ENCODE measurements around the gene ZNF638.
"Not testable (repeated sequence)": the region's sequence is repeated elsewhere in the genome, so short reads cannot be mapped to it uniquely, and the experiment has no call there.

Gene ZNF638

DNA sequence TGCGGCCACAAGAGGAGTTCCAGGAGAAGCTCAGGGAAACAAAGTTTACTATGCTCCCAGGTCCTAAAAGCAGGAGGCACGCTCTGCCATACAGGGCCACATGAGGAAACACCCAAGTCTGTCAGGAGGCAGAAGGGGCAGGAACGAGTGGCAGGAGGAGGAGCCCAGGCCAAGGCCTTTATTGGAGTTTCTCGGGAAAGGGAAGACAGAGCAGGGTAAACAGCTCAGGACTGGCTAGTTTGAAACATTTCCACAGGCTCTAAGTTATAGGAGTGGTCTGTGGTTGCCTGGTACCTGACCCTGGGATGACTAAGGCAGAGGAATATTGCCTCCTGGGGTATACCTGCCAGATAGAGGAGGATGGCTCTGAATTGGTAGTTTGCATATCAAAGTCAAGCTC is 3.7 kb upstream of the ZNF638 start:
- H3K4me3 Mint-ChIP-seq: no peak overlapping the region
- peaks cover 0 to 3% of the 10 kb centered on the region in 2 donors for H3K9me3 Mint-ChIP-seq
- no peak for ATAC-seq
- H3K27ac Mint-ChIP-seq: no peak overlapping the region
- H3K27me3 Mint-ChIP-seq: no peaks in the 10 kb centered on the region
- DNase-seq: no peak
- H3K4me1 Mint-ChIP-seq: no peaks in the 10 kb centered on the region

DNA sequence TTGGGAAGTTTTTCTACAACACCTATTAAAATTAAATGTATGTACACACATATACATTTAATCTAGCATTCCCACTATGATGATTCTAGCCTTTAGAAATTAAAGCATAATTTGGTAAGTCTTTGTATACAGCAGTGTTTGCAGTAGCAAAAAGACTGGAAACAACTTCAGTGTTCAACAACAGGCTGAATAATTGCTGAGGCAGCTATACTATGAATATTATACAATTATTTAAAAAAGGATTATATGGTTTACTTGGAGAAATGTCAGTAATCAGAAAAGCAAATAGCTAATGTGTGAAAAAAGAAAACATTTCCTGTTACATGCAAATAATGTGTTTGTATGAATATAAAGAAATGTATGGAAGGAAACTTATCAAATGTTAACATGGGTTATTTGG is 1.4 kb upstream of the ZNF638 start:
- DNase-seq (no peak), ATAC-seq (no peak)
- H3K9me3 Mint-ChIP-seq: no peaks in the 10 kb centered on the region
- peaks cover 20% of the 10 kb centered on the region for H3K4me1 Mint-ChIP-seq
- peak overlapping the region in 1 of 2 donors; percentile 61 for H3K27ac Mint-ChIP-seq
- H3K4me3 Mint-ChIP-seq: peak overlapping the region in 1 of 2 donors; percentile 45
- H3K27me3 Mint-ChIP-seq: no peaks in the 10 kb centered on the region

DNA sequence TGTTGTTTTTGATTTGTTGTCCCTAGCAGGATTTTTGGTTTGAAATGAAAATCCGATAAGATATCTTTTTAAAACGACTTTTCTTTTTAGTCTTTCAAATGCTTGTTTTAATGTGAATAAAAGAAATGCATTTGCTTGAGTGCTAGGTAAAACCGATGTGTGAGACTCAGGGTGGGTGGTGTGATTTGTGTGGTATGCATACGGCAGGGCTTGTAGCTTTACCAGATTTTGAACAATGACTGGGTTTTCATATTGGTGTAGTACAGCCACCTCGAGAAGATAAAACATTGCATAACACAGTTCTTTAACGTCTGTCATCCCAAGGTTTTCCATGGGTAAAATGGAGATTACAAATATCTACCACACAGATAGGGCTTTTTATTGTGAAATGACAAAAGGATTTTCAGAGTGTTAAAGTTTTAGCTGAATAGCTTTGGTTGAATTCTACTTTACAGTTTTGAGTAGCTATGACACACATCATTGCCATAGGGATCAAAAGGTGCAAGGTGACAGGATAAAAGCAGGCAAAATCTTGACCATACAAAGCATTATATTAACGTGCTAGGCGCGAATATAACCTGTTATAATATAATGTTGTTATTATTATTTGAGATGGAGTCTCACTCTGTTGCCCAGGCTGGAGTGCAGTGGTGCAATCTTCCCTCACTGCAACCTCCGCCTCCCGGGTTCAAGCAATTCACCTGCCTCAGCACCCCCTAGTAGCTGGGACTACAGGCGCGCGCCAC is 824 bp upstream of the ZNF638 start:
- H3K27ac Mint-ChIP-seq: peak overlapping the region; percentile 61 to 97

DNA sequence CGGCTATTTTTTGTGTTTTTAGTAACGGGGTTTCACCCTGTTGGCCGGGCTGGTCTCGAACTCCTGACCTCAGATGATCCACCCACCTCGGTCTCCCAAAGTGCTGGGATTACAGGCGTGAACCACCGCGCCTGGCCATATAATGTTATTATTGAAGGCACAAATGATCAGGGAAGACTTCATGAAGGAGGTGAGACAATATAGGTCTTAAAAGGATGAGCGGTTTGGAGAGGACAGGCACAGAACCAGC is 326 bp upstream of the ZNF638 start:
- peaks cover 20% of the 10 kb centered on the region for H3K4me1 Mint-ChIP-seq
- not testable (repeated sequence) for H3K9me3 Mint-ChIP-seq, DNase-seq, H3K27me3 Mint-ChIP-seq, ATAC-seq
- peak overlapping the region; percentile 94 to 99 for H3K4me3 Mint-ChIP-seq
- H3K27ac Mint-ChIP-seq: peak overlapping the region in 1 of 2 donors; percentile 97

More for the DNA sequence above, 824 bp upstream of the ZNF638 start:
- peak overlapping the region; percentile 94 to 99 for H3K4me3 Mint-ChIP-seq
- H3K27me3 Mint-ChIP-seq: no peaks in the 10 kb centered on the region
- no peaks in the 10 kb centered on the region for H3K9me3 Mint-ChIP-seq
- no peak for ATAC-seq
- no peak for DNase-seq
- H3K4me1 Mint-ChIP-seq: peaks cover 20% of the 10 kb centered on the region

DNA sequence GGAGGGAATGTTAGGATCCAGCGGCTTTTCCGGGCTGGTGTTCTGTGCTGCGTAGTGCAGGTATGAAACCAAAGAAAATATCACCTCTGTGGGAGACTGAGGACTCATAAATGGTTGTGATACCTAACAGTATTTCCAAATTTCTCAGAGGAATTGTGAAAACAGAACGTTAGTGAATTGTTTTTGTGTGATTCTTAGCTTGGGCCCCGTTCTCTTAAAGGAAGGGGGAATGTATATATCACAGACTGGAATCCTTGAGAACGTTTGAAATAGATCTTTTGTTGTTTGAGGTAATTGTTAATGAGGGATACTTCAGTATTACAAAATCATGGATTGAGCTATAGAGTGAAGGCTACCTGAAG is 834 bp downstream of the ZNF638 start:
- no peak for DNase-seq
- H3K9me3 Mint-ChIP-seq: no peaks in the 10 kb centered on the region
- H3K4me3 Mint-ChIP-seq: peak overlapping the region; percentile 94 to 99
- peaks cover 26% of the 10 kb centered on the region for H3K4me1 Mint-ChIP-seq
- ATAC-seq: no peak
- no peaks in the 10 kb centered on the region for H3K27me3 Mint-ChIP-seq
- H3K27ac Mint-ChIP-seq: peak overlapping the region; percentile 97 to 100

DNA sequence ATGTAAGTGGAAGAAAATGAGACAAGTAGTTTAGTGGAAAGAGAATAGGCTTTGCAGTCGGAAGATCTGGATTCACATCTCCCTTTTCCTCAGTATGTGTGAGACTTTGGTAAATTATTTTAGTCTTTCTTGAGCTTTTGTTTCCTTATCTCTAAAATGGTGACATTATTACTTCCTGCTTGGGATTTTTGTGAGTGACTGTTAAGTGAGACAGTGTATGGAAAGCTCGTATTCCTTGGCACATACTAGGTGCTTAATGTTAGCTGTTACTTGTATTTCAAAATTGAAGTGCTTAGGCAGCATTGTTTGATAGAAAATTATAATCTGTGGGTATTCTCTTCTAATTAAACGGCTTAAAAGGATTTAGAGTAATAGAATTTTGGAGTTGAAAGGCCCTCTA is 2.0 kb downstream of the ZNF638 start:
- Mint-ChIP-seq H3K9me3 (no peaks in the 10 kb centered on the region), H3K27me3 (no peaks in the 10 kb centered on the region), H3K4me1 (peaks cover 38% of the 10 kb centered on the region), H3K4me3 (peak overlapping the region; percentile 94 to 99), H3K27ac (peak overlapping the region; percentile 0 to 14)
- ATAC-seq (no peak), DNase-seq (no peak)

DNA sequence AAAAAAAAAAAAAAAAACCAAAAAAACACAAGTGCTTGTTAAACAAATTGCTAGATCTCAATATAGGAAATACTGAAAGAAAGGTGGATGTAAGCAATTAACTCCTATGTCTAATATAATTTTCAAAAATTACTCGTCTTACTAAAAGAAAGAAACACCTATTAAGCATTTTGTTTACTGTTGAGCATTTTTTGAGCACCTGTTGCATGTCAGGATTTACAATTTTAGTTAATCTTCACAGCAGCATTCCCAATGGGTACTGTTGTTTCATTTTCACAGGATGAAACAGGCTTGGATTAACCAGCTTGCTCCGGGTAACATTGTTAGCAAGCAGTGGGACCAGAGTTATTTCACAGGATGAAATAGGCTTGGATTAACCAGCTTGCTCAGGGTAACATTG is 4.8 kb downstream of the ZNF638 start:
- ATAC-seq (no peak), DNase-seq (no peak)
- Mint-ChIP-seq H3K27me3 (no peaks in the 10 kb centered on the region), H3K4me1 (peaks cover 61% of the 10 kb centered on the region), H3K9me3 (no peaks in the 10 kb centered on the region), H3K4me3 (no peak overlapping the region), H3K27ac (no peak overlapping the region)

DNA sequence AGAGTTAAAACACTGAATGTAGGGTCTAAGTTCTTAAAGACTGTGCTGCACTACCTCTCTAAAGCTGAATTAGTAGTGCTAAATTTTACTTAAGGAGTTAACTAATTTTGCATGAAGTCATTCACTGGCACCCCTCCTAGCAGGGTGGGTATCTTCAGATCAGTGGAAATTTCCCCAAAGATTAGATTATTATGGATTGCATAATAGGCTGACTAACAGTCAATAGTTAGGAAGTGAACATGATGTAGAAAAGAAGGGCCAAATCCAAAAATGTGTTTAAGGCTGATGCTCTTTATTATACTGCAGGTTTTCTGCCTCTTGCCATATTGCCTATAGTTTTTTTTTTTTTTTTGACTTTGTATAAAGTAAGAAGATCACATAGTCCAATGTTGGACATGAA is 5.2 kb downstream of the ZNF638 start:
- Mint-ChIP-seq H3K9me3 (no peaks in the 10 kb centered on the region), H3K4me1 (peaks cover 61% of the 10 kb centered on the region), H3K27me3 (no peaks in the 10 kb centered on the region), H3K27ac (no peak overlapping the region), H3K4me3 (no peak overlapping the region)
- DNase-seq: no peak
- ATAC-seq: no peak

DNA sequence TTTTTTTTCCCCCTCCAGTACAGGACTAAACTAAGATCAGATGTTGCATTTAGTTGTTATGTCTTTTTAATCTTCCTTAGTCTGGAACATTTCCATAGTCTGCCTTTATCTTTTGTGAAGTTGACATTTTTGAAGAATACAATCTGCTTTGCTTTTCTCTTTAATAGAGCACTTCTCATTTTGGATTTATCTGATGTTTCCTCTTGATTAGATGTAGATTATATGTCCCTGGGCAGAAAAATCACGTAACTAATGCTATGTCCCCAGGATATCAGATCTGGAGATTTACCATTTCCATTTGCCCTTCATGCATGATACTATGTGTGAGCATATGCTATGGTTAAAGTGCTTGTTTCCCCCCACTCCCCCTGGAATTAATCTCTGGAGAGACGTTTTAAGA is 6.2 kb downstream of the ZNF638 start:
- no peaks in the 10 kb centered on the region for H3K9me3 Mint-ChIP-seq
- ATAC-seq: no peak
- DNase-seq: no peak
- H3K4me3 Mint-ChIP-seq: no peak overlapping the region
- no peak overlapping the region for H3K27ac Mint-ChIP-seq
- H3K27me3 Mint-ChIP-seq: no peaks in the 10 kb centered on the region
- H3K4me1 Mint-ChIP-seq: peaks cover 61% of the 10 kb centered on the region

DNA sequence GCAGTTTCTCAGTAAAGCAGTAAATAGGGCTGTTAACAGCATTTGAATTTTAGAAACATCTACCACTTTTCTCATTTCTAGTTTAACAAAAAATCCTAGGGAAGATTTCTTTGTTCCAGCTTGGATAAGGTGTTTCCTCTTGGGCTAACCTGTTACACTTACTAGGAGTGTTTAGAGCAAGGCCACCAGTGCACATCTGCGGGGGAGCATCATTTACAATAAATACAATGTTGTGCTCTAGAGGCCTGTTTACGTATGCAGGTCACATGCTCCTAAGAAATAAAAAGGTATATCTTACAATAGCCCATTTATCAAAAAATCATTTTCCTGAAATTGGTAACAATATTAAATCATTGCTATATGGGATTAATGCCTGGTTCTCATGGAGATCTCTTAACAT is 8.1 kb downstream of the ZNF638 start:
- H3K9me3 Mint-ChIP-seq: no peaks in the 10 kb centered on the region
- peaks cover 44% of the 10 kb centered on the region for H3K4me1 Mint-ChIP-seq
- DNase-seq (no peak), ATAC-seq (no peak)
- H3K27ac Mint-ChIP-seq: no peak overlapping the region
- H3K4me3 Mint-ChIP-seq: no peak overlapping the region
- no peaks in the 10 kb centered on the region for H3K27me3 Mint-ChIP-seq

DNA sequence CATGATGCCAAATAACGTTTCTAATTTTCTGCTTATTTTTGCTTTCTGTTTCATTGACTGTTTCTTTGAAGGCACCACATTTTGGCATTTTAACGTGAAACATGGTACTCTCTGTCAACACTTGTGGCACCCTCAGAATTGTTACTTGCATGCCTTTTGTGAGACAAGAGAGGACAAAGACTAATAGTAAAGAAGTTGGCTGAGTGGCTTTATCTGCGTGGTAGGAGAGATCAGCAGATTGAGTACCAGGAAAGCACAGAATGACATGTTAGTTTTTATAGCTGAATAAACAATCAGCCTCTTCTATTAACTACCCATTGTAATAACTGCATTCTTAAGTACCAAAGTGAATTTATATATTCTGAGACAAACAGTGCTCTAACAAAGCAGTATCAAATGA is 8.6 kb downstream of the ZNF638 start:
- DNase-seq (no peak), ATAC-seq (no peak)
- Mint-ChIP-seq H3K4me3 (no peak overlapping the region), H3K27ac (peak overlapping the region in 1 of 2 donors; percentile 49), H3K27me3 (no peaks in the 10 kb centered on the region), H3K9me3 (no peaks in the 10 kb centered on the region), H3K4me1 (peaks cover 40% of the 10 kb centered on the region)

DNA sequence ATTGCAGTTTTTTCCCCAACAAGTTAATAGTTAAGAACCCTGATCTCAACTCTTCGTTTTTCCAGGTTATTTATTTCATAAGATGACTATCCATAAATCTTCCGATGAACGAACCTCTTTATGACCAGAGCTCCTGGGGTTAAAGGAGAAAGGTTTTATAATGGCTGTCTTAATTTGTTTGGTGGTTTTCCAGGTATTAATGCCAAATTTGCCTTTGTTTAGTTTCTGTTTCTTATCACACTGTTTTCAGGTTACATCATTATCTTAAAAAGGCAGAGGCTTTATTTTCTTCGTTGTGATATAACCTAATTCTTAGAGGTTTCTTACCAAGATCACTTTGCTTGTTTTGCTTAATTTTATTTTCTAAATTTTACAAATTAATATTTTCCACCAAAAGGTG is 10.1 kb downstream of the ZNF638 start:
- Mint-ChIP-seq H3K4me3 (no peak overlapping the region), H3K27ac (peak overlapping the region in 1 of 2 donors; percentile 31)

DNA sequence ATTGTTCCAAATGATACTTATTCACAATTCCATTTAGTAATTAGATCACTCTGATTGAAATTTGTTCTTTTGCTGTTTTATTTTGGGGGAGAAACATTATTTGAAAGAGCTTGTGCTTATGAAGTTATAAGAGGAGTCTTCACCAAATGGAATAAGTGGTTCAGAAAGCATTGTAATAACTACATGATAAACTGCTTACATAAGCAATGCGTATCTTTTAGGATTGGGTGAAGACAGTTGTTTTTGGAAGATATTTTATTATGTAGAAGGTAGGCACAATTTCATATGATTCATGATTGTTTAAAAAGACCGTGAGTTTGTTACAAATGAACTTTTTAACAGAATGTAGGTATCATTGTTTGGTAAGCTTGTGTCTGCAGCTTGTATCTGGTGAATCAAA is 14.5 kb downstream of the ZNF638 start:
- Mint-ChIP-seq H3K9me3 (no peaks in the 10 kb centered on the region), H3K27me3 (no peaks in the 10 kb centered on the region), H3K4me3 (no peak overlapping the region), H3K4me1 (peaks cover 22% of the 10 kb centered on the region), H3K27ac (no peak overlapping the region)
- no peak for ATAC-seq
- no peak for DNase-seq

More for the DNA sequence above, 10.1 kb downstream of the ZNF638 start:
- H3K9me3 Mint-ChIP-seq: no peaks in the 10 kb centered on the region
- ATAC-seq (no peak), DNase-seq (no peak)
- H3K4me1 Mint-ChIP-seq: peaks cover 49% of the 10 kb centered on the region
- H3K27me3 Mint-ChIP-seq: no peaks in the 10 kb centered on the region

DNA sequence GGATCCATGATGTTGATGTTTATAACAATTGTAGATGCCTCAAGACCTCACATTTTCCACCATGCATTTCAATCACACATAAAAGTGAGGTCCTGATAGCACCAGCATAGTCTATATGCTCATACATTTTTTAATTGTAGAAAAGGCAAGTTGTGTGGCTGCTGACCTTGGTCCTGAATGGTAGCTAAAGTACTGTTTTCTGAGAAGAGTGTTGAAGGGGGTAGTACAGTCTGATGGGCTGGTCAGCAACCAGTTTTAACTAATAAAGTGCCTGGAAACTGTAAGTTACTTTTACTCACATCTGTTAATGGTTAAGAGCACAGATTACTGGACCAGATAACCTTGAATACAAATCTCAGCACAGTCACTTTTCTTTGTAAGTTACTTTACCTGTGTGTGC is 15.9 kb downstream of the ZNF638 start:
- Mint-ChIP-seq H3K27ac (no peak overlapping the region), H3K27me3 (no peaks in the 10 kb centered on the region), H3K4me1 (peaks cover 31% of the 10 kb centered on the region), H3K9me3 (no peaks in the 10 kb centered on the region), H3K4me3 (no peak overlapping the region)
- DNase-seq (no peak), ATAC-seq (no peak)

DNA sequence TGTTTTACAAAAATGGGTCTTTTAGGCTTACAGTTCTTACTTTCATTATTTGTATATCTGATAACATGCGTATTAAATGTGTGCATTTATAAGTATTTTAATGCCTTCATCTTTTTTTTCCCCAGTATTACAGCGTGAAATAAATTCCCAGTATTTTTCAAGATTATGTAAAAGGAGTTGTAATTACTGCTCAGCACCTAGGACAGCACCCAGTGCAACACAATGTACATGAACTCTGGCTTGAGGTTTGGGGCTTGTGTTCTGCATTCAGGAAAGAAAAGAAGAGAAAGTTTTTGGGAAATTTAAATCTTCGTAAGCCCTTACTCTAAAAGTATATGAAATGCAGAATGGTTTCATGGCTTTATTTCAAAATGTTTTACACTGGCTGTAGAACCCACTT is 16.7 kb downstream of the ZNF638 start:
- no peak for ATAC-seq
- no peak for DNase-seq
- no peak overlapping the region for H3K27ac Mint-ChIP-seq
- H3K4me1 Mint-ChIP-seq: peaks cover 38% of the 10 kb centered on the region
- no peaks in the 10 kb centered on the region for H3K9me3 Mint-ChIP-seq
- no peaks in the 10 kb centered on the region for H3K27me3 Mint-ChIP-seq
- no peak overlapping the region for H3K4me3 Mint-ChIP-seq

DNA sequence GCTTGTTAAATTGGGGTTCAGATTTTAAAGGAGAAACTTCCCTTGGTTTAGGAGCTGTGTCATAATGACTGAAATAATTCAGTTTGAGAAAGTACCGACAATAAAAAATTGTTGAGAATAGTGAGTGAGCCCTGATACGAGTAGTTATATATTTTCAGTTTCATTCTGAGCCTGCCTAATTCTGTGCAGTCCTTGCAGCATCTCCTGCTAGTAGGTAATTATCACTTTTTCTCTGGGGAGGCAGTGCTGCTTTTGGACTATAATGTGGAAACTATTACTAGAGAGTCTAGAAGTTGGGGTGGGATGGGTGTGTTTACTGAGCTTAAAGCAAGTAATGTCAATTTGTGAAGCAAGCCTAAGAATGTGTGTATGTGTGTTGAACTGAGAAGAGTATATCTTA is 21.7 kb downstream of the ZNF638 start:
- Mint-ChIP-seq H3K27me3 (no peaks in the 10 kb centered on the region), H3K4me1 (peaks cover 49% of the 10 kb centered on the region), H3K27ac (peak overlapping the region in 1 of 2 donors; percentile 30), H3K9me3 (no peaks in the 10 kb centered on the region), H3K4me3 (no peak overlapping the region)
- DNase-seq (no peak), ATAC-seq (peak; percentile 73)
